NCI-H510A (cell line): ENCODE results near the gene TUBE1.
"Not testable (repeated sequence)": the region's sequence is repeated elsewhere in the genome, so short reads cannot be mapped to it uniquely, and the experiment has no call there.

Source experiments
- DNase-seq: peaks from one replicate; lab custom pipeline; 2025; lab: John Stamatoyannopoulos, UW

The TUBE1 gene

GRCh38 chr6:112062966-112063365, 24.3 kb downstream of the TUBE1 start:
- no peak for DNase-seq

DNA sequence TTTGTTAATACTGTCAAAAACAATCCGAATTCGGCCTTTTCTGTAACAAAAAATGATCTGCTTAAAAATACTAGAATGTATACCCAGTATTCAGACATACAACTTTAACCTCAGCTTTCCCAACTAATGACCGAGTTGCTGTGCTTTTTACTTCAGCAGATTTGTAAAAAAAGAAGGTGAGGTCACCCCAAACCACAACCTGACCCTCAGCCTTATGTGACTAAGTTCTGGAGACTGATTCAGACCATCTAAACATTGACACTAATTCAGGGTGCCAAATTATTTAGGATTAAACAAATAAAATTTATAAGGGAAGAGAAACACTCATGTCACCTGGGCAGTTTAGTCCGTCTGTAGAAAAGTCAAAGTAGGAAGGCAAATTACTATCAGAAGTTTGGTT, 25.7 kb downstream of the TUBE1 start:
- DNase-seq: no peak

- no peak for DNase-seq
Observed at GRCh38 chr6:112058243-112059032, 28.8 kb downstream of the TUBE1 start.

GRCh38 chr6:112054555-112055190, 32.6 kb downstream of the TUBE1 start:
- DNase-seq: no peak

- no peak for DNase-seq
Observed at GRCh38 chr6:112054001-112054400, 33.3 kb downstream of the TUBE1 start, which contains the start of gene CCN6. TSS of gene CCN6 (plus strand) at chr6:112054104. CDS start at chr6:112054358, 254 bp downstream.

DNA sequence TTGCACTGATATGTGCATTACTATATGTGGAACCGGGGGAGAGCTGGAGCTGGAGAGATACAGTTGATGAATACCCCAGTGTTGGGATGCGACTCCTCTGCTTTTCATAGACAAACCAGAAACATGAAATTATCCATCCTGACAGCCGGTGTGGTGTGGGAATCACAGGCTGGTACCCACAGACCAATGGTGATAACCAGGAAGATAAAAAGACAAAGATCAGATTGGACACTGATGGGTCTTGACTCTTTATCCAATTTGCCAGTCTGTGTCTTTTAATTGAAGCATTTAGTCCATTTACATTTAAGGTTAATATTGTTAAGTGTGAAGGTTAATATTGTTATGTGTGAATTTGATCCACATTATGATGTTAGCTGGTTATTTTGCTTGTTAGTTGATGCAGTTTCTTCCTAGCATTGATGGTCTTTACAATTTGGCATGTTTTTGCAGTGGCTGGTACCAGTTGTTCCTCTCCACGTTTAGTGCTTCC, 36.0 kb downstream of the TUBE1 start:
- not testable (repeated sequence) for DNase-seq

- no peak for DNase-seq
Observed at GRCh38 chr6:112050429-112050828, 36.9 kb downstream of the TUBE1 start.

DNA sequence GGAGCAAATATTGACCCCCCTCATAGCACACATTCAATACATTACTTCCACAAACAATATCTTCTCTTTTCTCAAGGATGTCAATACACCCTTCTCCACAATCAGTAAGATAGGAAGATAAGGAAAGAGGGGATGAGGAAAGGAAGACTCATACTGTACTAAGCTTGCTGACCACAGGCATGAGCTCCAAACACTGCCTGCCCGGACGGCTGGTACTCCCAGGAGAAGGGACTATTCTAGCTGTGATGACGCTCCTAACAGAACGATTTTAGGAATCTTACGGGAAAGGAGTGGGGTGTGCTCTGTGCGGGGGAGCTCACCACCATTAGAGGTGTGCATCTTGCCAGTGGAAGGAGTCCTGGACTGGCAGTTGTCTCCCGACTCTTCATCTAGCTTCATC, 37.3 kb downstream of the TUBE1 start:
- no peak for DNase-seq

GRCh38 chr6:112049026-112049799, 38.1 kb downstream of the TUBE1 start:
- no peak for DNase-seq

GRCh38 chr6:112047523-112047922, 39.8 kb downstream of the TUBE1 start:
- not testable (repeated sequence) for DNase-seq

DNA sequence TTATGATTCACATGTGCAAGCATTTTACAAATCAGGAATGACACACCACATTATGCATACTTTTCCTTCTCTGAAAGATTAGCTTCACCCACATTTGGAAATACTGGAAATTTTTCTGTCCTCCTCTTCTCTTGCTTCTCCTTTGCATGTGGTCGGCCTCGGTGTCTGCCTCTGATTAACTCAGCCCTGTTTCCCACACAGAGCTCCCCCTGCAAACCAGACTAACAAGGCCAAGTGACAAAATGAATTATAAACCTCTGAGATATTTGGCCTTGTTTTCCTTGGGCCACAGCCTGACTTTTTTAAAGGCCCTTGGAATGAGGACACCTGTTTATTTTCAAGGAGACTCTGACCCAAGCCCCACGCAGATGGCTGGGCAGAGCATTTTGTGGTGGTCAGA, 42.4 kb downstream of the TUBE1 start:
- DNase-seq: no peak

GRCh38 chr6:112044196-112044595, 43.1 kb downstream of the TUBE1 start:
- DNase-seq: no peak

GRCh38 chr6:112043032-112044007, 44.0 kb downstream of the TUBE1 start:
- peak; percentile 50 for DNase-seq

DNA sequence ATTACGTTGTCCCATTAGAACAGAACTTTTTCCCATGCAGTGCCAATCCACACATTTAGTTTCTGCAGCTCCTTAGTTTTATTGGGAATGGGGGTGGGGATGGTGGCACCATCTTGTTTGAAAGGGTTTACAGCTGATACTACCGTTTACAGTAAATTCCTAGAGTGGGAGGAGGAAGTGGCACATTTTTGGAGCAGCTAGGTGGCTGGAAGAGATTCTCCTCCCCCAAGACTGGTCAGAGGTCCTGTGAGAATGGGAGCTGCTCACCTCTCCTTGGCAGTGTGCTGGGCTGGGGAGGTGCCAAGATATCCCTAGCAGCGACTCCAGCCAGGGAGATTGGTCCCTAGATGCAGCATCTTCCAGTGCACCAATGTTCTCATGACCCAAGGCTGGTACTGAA, 45.7 kb downstream of the TUBE1 start:
- no peak for DNase-seq

GRCh38 chr6:112040956-112041355, 46.3 kb downstream of the TUBE1 start:
- no peak for DNase-seq

- no peak for DNase-seq
Observed at GRCh38 chr6:112039431-112039770, 47.9 kb downstream of the TUBE1 start.

DNA sequence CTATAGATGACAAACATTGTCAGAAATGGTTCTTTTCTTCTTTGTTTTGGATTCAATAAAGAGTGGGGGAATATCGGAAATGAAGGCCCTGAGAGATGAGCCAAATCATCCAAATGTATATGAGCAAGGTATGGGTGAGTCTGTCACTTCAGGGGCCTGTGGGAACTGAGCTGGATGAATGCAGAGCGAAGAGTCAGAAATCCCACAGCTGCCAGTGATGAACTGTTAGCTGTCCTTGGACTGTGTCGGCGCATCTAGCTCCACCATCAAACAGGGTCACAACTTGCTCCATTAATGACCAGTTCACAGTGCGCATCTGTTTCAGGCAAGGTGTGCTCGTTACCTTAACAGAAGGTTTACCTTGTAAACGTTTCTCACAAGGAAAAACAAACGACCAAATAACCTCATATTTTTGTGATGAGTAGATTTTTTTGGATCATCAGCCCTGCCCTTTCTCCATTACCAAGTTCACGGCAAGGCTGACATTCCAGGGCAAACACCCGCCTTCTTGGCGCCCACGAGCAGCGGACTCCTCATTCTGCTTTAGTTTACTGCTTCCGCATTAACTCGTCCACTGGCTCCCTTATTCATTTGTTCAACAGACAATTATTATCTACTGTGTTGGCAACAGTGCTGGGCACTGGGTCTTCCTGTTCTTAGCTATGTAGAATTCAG, 48.4 kb downstream of the TUBE1 start:
- DNase-seq: no peak

GRCh38 chr6:112038268-112038667, 49.0 kb downstream of the TUBE1 start:
- DNase-seq: no peak

DNA sequence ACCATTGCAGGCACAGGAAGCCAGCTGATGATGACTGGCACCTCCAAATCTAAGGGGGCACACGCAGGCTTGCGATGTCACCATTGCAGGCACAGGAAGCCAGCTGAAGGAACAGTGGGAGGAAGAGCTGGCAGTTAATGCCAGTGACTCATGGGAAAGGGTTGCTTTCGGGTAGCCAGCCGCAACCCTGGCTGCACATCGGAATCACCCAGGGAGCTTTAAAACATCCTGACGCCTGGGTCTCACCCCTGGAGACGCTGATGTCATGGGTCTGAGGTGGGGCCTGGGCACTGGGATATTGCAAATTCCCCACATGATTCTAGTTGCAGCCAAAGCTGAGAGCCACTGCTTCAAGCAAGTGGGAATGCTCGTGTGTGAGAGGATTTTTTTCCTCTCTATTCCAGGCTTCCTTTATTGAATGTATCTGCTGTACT, 49.5 kb downstream of the TUBE1 start:
- no peak for DNase-seq

GRCh38 chr6:112036088-112036637, 51.1 kb downstream of the TUBE1 start:
- DNase-seq: no peak

DNA sequence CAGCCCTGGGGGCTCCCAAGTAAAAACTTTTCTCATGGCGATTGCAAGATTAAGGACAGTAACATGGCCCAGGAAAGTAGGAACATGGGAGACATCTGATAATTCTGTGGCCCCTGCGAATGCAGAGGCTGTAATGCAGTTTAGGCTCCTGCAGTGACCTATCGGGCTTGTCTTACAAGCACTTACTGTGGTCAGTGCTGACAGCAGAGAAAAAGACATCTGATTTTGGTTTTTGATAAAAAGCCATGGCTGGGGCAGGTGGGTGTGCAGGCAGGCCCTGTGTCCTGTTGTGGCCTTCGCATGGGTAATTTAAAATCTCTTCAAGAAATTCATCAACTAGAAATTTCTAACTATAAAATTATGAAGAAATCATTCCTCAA, 52.7 kb downstream of the TUBE1 start:
- no peak for DNase-seq
